C4-2B (cell line): ENCODE results near the gene CDK6.

Experiments used
- CTCF ChIP-seq: fragments of 450-650 bp; conservative IDR thresholded peaks from 2 replicates; pipeline ENCODE4 v1.5.1; 2017; ENCODE audit warnings: mild to moderate bottlenecking
- ZFX ChIP-seq: fragments of 450-650 bp; IDR thresholded peaks from 2 replicates; pipeline ENCODE4 v1.6.1; 2017

GRCh38 chr7:92557249-92557648 is 279.1 kb downstream of the CDK6 start:
- no peak for TF ChIP-seq CTCF
- no peak for TF ChIP-seq ZFX
